RKO (cell line): ENCODE data around the gene PROC.
A peak's percentile ranks its signal among the peaks of the same experiment; 100 is the strongest.

Experiments
- DNase-seq: peaks from one replicate; pipeline ENCODE4 v3.0.0-alpha.2; 2016; ENCODE audit warnings: low spot score

Gene PROC

DNA sequence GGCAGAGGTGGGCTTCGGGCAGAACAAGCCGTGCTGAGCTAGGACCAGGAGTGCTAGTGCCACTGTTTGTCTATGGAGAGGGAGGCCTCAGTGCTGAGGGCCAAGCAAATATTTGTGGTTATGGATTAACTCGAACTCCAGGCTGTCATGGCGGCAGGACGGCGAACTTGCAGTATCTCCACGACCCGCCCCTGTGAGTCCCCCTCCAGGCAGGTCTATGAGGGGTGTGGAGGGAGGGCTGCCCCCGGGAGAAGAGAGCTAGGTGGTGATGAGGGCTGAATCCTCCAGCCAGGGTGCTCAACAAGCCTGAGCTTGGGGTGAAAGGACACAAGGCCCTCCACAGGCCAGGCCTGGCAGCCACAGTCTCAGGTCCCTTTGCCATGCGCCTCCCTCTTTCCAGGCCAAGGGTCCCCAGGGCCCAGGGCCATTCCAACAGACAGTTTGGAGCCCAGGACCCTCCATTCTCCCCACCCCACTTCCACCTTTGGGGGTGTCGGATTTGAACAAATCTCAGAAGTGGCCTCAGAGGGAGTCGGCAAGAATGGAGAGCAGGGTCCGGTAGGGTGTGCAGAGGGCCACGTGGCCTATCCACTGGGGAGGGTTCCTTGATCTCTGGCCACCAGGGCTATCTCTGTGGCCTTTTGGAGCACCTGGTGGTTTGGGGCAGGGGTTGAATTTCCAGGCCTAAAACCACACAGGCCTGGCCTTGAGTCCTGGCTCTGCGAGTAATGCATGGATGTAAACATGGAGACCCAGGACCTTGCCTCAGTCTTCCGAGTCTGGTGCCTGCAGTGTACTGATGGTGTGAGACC is at the start of gene PROC:
Gene PROC, plus strand, starts transcription at position 128 of the 812 bp plus-strand sequence. CDS start 1,516 bp downstream, outside the sequence.
- no peak for DNase-seq

DNA sequence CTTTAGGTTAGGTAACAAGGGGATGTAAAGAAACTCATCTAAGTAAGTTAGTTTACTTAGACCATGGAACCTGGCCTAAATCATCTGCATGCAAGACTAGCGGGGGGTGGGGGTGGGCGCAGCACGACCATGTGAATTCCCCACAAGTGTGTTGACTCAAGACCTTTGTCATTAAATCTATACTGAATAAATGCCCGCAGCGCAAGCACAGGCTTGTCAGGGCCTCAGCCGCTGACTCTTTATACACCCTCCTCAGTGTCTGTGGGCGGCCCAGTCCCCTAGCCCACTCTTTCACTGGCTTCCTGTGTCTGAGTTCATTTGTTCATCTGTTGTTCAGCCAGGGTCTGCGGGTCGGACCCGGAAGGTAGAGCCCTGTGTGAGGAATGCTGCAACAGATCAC is 48.2 kb upstream of the PROC start:
- no peak for DNase-seq

DNA sequence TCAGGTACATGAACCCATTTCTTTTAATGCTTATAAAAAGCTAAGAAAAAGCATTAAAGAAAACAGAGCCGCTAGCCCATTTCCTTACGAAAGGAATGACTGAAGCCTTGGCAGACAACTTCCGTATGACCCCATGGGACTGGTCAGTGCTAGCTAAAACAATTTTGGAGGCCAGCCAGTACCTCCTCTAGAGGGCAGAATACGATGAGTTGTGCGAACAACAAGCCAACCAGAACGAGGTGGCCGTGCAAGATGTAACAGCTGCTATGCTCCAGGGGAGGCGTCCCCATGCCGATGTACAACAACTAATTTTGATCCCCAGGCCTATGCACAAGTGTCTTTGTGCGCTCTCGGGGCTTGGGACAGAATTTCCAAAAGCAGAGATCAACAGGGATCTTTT is 47.2 kb upstream of the PROC start:
- no peak for DNase-seq

DNA sequence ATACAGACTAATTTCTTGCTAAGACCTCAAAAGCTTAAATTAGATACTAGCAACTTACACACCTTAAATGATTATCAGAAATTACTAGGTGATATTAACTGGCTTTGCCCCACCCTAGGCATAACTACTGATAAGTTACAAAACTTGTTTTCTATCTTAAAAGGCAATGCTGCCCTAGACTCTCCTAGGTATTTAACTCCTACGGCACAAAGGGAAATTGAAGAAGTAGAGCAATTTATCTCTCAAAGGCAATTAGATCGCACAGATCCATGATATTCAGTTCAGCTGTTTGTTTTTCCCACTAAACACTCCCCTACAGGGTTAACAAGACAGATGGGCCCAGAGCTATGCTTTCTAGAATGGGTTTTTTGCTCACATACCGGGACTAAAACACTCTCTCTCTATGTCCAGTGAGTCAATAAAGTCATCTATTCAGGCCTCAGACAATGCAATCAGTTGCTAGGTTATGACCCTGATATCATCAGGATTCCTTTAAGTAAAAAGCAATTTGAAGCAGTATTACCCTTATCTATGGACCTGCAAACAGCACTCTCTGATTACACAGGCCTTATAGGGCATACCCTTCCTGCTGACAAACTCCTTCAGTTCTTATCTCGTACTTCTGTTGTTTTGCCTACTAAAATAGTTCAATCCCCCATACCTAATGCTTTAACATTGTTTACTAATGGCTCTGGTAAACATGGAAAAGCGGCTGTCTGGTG is 44.7 kb upstream of the PROC start:
- no peak for DNase-seq

DNA sequence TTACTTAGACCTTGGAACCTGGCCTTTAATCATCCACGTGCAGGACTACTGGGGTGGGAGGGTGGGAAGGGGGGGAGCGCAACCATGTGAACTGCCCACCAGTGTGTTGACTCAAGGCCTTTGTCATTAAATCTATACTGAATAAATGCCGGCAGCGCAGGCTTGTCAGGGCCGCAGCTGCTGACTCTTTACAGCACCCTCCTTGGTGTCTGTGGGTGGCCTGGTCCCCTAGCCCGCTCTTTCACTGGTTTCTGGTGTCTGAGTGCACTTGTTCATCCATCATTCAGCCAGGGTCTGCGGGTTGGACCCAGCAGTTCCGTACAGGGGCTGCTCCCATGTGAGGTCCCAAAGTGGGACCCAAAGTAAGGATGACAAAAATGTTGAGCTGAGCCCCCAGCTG is 42.0 kb upstream of the PROC start:
- DNase-seq, result no peak

DNA sequence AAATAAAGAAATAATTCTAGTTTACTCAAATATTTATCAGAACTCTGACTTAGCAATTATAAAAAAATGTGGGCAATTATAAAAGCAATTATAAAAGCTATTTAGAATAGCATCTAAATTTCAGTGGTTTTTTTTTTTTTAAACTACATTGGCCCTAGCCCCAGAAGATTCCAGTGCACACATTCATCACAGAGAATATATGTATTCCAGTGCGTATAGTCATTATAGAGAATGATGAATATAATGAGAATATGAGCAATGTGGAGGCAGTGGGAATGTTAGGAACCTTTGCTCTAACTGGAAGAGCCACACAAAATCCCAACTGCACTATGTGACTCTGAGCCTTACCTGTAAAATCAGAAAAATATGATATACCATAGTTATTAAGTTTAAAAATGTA is 41.0 kb upstream of the PROC start:
- no peak for DNase-seq

DNA sequence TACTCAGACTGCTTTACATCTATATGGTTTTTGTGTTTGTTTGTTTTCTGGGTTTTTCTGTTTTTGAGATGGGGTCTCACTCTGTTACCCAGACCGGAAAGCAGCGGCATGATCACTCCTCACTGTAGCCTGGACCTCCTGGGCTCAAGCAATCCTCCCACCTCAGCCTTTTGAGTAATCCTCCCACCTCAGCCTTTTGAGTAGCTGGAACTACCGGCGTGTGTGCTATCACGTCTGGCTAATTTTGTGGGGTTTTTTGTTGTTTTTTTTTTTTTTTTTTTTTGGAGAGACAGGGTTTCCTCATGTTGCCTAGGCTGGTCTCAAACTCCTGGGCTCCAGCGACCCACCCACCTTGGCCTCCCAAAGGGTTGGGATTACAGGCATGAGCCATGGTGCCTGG is 39.5 kb upstream of the PROC start:
- no peak for DNase-seq

DNA sequence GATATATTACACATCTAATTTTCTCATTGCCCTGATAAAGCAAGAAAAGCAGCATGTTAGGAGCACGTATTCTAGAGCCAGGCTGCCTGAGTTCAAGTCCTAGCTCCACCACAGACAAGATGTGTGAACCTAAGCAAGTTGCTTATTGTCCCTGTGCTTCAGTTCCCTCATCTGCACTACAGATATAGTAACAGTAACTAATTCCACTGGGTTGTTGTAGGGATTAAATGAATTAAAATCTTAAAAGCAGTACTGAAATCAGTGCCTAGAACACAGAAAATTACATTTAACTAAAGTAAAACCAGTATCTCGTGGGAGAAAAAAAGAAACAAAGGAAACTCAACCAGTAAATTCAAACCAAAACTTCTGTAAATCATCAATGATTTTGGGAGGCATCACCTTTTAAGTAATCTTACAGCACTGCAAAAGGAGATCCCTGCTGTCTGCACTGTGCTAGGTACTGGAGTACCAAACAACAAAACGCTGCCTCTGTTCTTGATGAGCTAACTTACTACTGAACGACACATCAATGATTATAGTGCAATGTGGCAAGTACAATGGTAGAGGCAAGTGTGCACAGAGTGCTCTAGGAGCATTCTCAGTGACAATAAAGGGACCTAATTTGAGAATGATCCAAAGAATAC is 38.4 kb upstream of the PROC start:
- DNase-seq, result no peak

DNA sequence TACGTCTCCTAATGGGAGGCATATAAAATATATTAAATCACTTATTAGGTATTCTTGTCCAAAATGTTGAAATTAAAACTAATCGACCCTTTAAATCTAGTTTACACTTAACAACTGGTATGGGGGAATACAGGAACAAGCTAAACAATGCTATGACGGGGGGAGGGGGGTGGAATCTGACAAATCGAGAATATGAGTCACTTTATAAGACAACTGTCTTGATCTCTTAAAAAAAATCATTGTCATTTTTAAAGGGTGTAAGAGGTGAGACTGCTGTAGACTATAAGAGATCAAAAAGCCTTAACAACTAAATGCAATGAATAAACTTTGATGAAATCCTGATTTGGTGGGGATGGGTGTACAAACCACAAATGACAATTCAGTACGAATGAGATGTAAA is 36.5 kb upstream of the PROC start:
- no peak for DNase-seq

DNA sequence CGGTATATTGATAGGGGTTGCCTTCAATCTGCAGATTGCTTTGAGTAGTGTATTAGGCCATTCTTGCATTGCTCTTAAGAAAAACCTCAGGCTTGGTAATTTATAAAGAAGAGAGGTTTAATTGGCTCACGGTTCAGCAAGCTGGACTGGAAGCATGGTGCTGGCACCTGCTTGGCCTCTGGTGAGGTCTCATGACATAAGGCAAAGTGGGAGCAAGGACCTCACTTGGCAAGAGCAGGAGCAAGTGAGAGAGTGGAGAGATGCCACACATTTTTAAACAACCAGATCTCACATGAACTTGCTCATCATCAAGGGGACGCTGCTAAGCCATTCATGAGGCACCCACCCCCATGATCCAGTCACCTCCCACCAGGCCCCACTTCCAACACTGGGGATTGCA is 35.4 kb upstream of the PROC start:
- no peak for DNase-seq

DNA sequence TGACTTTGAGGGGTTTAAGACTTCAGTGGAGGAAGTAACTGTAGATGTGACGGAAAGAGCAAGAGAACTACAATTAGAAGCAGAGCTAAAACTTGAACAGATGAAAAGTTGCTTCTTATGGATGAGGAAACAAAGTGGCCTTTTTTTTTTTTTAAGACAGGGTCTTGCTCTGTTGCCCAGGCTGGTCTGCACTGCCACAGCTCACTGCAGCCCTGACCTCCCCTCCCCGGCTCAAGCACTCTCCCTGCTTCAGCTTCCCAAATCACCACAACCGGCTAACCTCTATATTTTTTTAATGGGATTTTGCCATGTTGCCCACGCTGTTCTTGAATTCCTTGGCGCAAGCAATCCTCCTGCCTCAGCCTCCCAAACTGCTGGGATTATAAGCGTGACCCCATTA is 33.7 kb upstream of the PROC start:
- no peak for DNase-seq

DNA sequence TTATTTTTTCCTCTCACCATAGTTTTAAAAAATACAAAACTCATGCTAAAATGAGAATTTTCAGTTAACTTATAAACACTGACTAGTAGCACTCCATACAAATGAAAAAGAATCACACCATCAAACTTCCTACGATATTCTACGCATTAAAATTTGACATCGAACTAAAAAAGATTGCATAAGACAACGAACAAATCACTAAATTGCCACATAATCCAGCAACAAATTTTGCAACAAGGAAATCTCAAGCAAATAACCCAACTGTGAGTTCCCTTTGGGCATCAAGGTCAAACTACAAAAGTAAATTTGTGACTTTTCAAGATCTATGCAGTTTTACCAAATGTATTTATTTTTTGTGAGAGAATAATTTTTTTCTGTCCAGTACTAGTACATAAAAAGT is 32.0 kb upstream of the PROC start:
- DNase-seq, result no peak

DNA sequence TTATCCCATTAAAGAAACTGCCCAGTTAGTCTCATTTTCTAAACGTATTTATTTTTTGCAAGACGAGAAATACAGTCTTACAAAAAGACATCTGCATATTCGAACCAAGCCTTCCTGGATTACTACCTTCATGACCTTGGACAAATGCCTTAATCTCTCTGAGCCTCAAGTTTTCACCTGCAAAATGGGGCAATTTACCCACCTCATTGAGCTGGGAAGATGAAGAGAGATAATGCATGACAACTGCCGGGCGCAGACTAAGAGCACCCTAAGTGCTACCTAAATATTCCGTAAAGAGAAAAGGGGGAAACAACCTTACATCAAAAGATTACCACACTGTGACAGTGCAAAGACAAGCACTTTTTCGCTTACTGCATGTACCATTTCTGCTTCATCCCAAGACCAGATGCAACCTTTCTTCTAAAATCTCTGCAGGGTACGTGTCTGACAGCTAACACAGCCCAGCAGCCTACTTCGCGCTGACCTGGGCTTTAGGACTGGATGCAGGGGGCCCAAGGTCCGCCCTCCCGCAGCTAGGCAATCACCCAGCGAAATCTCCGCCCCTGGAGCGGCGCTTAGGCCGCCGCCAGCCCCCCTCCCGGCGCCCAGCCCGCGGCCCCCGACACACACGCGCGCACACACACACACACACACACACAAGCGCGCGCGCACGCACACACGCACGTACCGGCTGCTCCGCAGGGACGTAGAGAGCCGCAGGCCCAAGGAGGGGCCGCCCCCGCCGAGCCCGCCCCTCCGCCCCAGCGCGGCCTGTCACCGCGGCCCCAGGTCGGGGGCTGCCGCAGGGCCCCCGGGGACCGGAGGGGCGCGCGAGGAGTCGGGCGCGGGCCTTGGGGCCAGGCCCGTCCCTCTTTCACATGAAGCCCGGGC is 31.2 kb upstream of the PROC start:
- DNase-seq, result peak; percentile 85

DNA sequence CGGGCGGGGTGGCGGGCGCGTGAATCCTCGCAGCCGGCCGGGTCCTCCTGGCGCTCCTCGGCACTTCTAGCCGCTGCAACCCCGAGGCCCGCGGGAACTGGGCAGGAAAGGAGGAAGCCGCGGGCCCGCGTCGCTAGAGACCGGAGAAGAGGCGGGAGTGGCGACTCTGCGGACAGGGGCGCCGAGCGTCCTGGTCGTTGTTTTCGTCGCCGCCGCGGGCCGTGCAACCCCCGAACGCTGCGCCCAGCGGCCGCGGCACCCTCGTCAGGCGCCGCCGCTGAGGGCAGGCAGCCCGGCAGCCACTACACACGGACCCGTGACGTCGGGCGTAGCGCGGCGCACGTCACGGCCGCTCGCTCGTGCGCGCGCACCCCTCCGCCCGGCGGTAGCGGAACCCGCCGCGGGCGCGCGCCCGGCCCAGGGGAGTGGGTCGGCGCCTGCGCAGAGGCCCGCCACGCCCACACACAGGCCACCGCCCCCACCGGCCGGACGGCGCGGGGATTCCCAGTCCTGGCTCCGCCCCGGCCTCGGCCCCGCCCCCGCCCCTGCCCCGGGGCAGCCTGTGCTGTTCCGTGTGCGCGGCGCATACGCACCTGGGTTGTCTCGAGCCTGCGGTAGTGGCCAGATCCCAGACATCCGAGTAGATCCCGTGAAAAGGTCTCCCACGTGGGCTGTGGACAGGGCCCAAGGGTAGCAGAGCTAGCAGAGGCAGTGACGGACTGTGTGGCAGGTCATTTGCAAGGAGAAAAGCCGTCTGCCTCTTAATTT is 30.4 kb upstream of the PROC start, which contains the start of gene MAP3K2:
Gene MAP3K2, minus strand, starts transcription at position 321 of the 768 bp plus-strand sequence. CDS start 44,846 bp downstream, outside the sequence.
- peak; percentile 90 for DNase-seq

DNA sequence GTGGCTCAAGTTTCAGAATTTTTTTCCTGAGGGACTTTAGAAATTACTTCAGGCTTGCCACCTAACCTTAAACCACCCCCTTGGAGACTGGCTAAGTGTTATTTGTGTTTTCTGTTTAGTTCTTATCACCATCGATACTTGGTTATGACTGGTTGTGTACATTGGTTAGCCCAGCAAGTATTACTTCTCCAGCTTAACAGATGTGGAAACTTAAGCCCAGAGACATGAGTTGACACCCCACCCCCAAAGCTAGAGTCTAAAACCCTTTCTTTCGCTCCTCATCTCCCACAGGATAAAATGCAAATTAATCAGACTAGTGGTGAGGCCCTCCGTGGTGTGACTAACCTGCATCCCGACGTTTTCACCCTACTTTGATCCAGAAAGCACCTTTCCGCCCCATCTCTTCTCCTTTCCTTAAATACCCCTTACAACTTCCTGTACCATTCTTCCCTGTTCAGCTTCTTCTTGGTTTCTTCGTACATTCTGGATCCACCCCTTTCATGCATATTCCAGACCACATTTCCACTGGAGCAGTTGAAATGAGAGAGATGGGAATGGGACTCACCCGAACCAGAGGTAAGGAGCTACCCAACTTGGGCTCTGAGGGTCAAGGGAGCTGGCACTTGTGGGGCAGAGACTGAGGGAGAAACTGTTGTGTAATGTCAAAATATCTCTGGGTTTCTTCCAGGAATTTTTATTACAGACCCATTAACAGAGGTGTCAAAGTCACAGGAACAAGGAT is 29.6 kb upstream of the PROC start:
- no peak for DNase-seq

DNA sequence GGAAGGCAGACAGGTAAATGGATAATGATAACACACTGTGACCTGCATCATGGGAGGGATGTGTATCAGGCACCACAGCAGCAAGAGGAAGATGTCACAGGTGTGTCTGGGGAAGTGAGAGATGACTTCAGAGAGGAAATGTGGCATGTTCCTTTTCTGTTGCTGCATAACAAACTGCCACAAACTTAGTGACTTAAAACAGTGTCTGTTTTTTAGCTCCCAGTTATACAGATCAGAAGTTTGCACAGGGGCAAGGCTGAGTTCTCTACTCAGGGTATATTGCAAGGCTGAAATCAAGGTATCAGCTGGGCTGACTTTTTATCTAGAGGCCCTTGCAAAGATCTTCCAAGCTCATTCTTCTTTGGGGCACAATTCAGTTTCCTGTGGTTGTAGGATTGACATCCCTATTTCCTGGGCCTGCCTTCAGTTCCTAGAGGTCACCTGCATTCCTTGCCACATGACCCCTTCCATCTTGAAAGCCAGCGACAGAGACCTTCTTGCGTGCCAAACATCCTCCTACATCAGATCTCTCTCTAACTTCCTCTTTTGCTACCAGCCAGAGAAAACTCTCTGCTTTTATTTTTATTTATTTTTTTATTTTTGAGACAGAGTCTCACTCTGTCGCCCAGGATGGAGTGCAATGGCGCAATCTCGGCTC is 28.3 kb upstream of the PROC start:
- no peak for DNase-seq

DNA sequence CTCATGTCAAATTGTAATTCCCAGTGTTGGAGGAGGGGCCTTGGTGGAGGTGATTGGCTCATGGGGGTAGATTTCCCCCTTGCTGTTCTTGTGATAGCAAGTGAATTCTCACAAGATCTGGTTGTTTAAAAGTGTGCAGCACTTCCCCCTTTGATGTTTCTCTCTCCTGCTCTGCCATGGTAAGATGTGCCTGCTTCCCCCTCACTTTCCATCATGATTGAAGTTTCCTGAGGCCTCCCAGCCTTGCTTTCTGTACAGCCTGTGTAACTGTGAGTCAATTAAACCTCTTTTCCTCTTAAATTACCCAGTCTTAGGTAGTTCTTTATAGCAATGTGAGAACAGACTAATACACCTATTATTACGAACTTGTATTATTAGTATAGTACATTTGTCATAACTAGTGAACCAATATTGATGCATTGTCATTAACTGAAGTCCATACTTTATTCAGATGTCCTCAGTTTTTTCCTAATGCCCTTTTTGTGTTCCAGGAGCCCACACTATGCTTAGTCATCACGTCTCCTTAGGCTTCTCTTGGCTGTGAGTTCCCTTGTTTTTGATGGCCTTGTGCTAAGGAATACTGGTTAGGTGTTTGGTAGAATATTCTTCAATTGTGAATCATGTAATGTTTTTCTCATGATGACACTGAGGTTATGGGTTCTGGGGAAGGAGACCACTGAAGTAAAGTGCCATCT is 25.9 kb upstream of the PROC start:
- DNase-seq, result no peak

DNA sequence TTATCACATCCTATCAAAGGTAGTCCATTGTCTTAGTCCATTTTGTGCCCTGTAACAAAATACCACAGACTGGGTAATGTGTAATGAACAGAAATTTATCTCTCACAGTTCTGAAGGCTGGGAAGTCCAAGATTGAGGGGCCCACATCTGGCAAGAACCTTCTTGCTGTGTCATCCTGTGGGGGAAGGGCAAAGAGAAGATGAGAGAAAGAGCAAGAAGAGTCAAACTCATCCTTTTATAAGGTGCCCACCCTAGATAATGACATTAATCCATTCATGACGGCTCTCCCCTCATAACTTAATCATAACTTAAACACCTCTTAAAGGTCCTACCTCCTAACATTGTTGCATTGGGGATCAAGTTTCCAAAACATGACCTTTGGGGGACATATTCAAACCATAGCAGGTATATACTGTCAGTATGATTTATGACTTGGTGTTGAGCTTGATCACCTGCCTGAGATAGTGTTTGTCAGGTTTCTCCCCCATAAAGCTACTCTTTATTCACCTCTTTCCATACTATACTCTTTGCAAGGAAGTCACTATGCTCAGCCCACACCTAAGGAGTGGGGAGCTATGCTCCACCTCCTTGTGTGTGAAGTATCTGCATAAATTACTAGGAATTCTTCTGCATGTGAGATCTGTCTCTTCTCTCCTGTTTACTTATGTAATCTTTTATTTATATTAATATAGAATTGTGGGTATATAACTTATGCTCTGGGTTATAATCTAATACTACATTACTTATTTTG is 25.2 kb upstream of the PROC start:
- no peak for DNase-seq

DNA sequence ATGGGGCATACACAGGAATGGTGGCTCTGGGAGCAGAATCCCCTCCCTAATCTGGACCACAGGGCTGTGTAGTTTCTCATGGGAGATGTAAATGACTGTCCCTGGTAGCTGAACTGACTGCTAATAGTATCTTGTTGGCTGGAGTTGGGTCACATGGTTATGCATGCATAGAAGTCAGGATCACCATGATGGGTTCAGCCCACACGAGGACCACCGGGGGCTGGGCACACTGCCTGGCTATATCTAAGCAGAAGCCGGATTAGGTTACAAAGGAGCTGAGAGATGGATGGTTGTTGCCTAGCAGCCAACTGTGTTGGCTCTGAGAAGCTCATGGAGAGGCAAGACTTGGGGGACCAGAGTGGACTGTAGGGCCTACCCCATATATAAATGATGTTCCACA is 23.7 kb upstream of the PROC start:
- no peak for DNase-seq
